Measurements from ENCODE around the gene LSM5.
A peak's percentile ranks its signal among the peaks of the same experiment; 100 is the strongest.

LSM5 gene

GRCh38 chr7:32490127-32490796 lies at the start of gene LSM5:
LSM5 (minus strand) TSS chr7:32490380; CDS start chr7:32490365, 15 bp downstream.
- peak; percentile 96 for DNase-seq

GRCh38 chr7:32539366-32539765 lies 49.2 kb upstream of the LSM5 start:
- DNase-seq = no peak

GRCh38 chr7:32537760-32538159 lies 47.6 kb upstream of the LSM5 start:
- DNase-seq = no peak

GRCh38 chr7:32536585-32536984 lies 46.4 kb upstream of the LSM5 start:
- no peak for DNase-seq

- DNase-seq = no peak
Measured at GRCh38 chr7:32536016-32536415, 45.8 kb upstream of the LSM5 start.

- no peak for DNase-seq
Measured at GRCh38 chr7:32535162-32535702, 45.1 kb upstream of the LSM5 start.

- no peak for DNase-seq
Measured at GRCh38 chr7:32533276-32534029, 43.3 kb upstream of the LSM5 start.

GRCh38 chr7:32532716-32533115 lies 42.5 kb upstream of the LSM5 start:
- no peak for DNase-seq

- DNase-seq = no peak
Measured at GRCh38 chr7:32532086-32532485, 41.9 kb upstream of the LSM5 start.

GRCh38 chr7:32531402-32531801 lies 41.2 kb upstream of the LSM5 start:
- DNase-seq = no peak

GRCh38 chr7:32525839-32526238 lies 35.7 kb upstream of the LSM5 start:
- no peak for DNase-seq

GRCh38 chr7:32524631-32525030 lies 34.5 kb upstream of the LSM5 start:
- DNase-seq = no peak

GRCh38 chr7:32522746-32523530 lies 32.8 kb upstream of the LSM5 start:
- no peak for DNase-seq

GRCh38 chr7:32519763-32520162 lies 29.6 kb upstream of the LSM5 start:
- no peak for DNase-seq

GRCh38 chr7:32518534-32519140 lies 28.5 kb upstream of the LSM5 start:
- DNase-seq = peak; percentile 9

GRCh38 chr7:32516551-32517100 lies 26.4 kb upstream of the LSM5 start:
- no peak for DNase-seq

GRCh38 chr7:32515890-32516550 lies 25.8 kb upstream of the LSM5 start:
- no peak for DNase-seq

GRCh38 chr7:32513210-32513609 lies 23.0 kb upstream of the LSM5 start:
- no peak for DNase-seq

GRCh38 chr7:32511791-32512190 lies 21.6 kb upstream of the LSM5 start:
- no peak for DNase-seq

GRCh38 chr7:32507414-32507813 lies 17.2 kb upstream of the LSM5 start:
- no peak for DNase-seq

GRCh38 chr7:32506266-32507054 lies 16.3 kb upstream of the LSM5 start:
- DNase-seq = no peak
